ENCODE data around the gene KLHDC8B.
"Not testable (repeated sequence)": the region's sequence is repeated elsewhere in the genome, so short reads cannot be mapped to it uniquely, and the experiment has no call there.

The KLHDC8B gene

GRCh38 chr3:49213541-49213943 is 42.1 kb downstream of the KLHDC8B start:
- peaks cover 8% of the 10 kb centered on the region; the same call in 1 of the 2 replicates for H3K9me3 ChIP-seq (ENCODE audit: low read length)
- H3K4me1 ChIP-seq (ENCODE audit: insufficient read depth, low read length, severe bottlenecking), result no peaks in the 10 kb centered on the region
- H3K27me3 ChIP-seq (ENCODE audit: insufficient read depth, low read length), result no peaks in the 10 kb centered on the region
- no peak overlapping the region for H3K4me2 ChIP-seq (ENCODE audit: low read length)
- no peaks in the 10 kb centered on the region for H4K20me1 ChIP-seq (ENCODE audit: insufficient read depth, low read length)
- no peaks in the 10 kb centered on the region for H3K79me2 ChIP-seq (ENCODE audit: insufficient read depth, low read length)
- H3F3A ChIP-seq (ENCODE audit: insufficient read depth, low read length), result no peaks in the 10 kb centered on the region
- H3K9ac ChIP-seq (ENCODE audit: low read length), result no peak overlapping the region
- H3K4me3 ChIP-seq (ENCODE audit: low read depth, low read length, poor library complexity, severe bottlenecking), result no peak overlapping the region
- no peaks in the 10 kb centered on the region for H3K36me3 ChIP-seq (ENCODE audit: insufficient read depth, low read length)
- H3K27ac ChIP-seq (ENCODE audit: low read depth, low read length, poor library complexity, severe bottlenecking), result no peak overlapping the region
- H3K9me2 ChIP-seq (ENCODE audit: low read depth, low read length), result no peaks in the 10 kb centered on the region
- no peak overlapping the region for H2AFZ ChIP-seq (ENCODE audit: low read length)
- TF ChIP-seq CTCF (IDR thresholded peaks at IDR 0.05; ENCODE audit: low read length) (no peak), EZH2 (IDR thresholded peaks at IDR 0.05; ENCODE audit: borderline replicate concordance, low read length) (no peak)

- no peaks in the 10 kb centered on the region for H3K36me3 ChIP-seq (ENCODE audit: insufficient read depth, low read length)
These were observed 42.6 kb downstream of the KLHDC8B start for GRCh38 chr3:49213998-49214397.

GRCh38 chr3:49216687-49217086 is 45.3 kb downstream of the KLHDC8B start:
- not testable (repeated sequence) for H3K4me1 ChIP-seq (ENCODE audit: insufficient read depth, low read length, severe bottlenecking); H3K36me3 ChIP-seq (ENCODE audit: insufficient read depth, low read length); H3K4me2 ChIP-seq (ENCODE audit: low read length); H3K4me3 ChIP-seq (ENCODE audit: low read depth, low read length, poor library complexity, severe bottlenecking); H4K20me1 ChIP-seq (ENCODE audit: insufficient read depth, low read length); H2AFZ ChIP-seq (ENCODE audit: low read length); H3K27me3 ChIP-seq (ENCODE audit: insufficient read depth, low read length); H3K79me2 ChIP-seq (ENCODE audit: insufficient read depth, low read length); H3K27ac ChIP-seq (ENCODE audit: low read depth, low read length, poor library complexity, severe bottlenecking); H3F3A ChIP-seq (ENCODE audit: insufficient read depth, low read length); H3K9me2 ChIP-seq (ENCODE audit: low read depth, low read length); H3K9ac ChIP-seq (ENCODE audit: low read length); H3K9me3 ChIP-seq (ENCODE audit: low read length)

More at GRCh38 chr3:49213998-49214397, 42.6 kb downstream of the KLHDC8B start:
- no peak overlapping the region for H3K27ac ChIP-seq (ENCODE audit: low read depth, low read length, poor library complexity, severe bottlenecking)
- no peak overlapping the region for H3K9ac ChIP-seq (ENCODE audit: low read length)
- H3F3A ChIP-seq (ENCODE audit: insufficient read depth, low read length), result no peaks in the 10 kb centered on the region
- H3K4me2 ChIP-seq (ENCODE audit: low read length), result no peak overlapping the region
- H3K79me2 ChIP-seq (ENCODE audit: insufficient read depth, low read length), result no peaks in the 10 kb centered on the region
- H2AFZ ChIP-seq (ENCODE audit: low read length), result no peak overlapping the region
- no peaks in the 10 kb centered on the region for H4K20me1 ChIP-seq (ENCODE audit: insufficient read depth, low read length)
- no peak overlapping the region for H3K4me3 ChIP-seq (ENCODE audit: low read depth, low read length, poor library complexity, severe bottlenecking)
- no peaks in the 10 kb centered on the region for H3K9me2 ChIP-seq (ENCODE audit: low read depth, low read length)
- H3K27me3 ChIP-seq (ENCODE audit: insufficient read depth, low read length), result no peaks in the 10 kb centered on the region
- H3K9me3 ChIP-seq (ENCODE audit: low read length), result peaks cover 8% of the 10 kb centered on the region; the same call in 1 of the 2 replicates
- TF ChIP-seq EZH2 (IDR thresholded peaks at IDR 0.05; ENCODE audit: borderline replicate concordance, low read length) (no peak), CTCF (IDR thresholded peaks at IDR 0.05; ENCODE audit: low read length) (no peak)
- no peaks in the 10 kb centered on the region for H3K4me1 ChIP-seq (ENCODE audit: insufficient read depth, low read length, severe bottlenecking)

GRCh38 chr3:49217108-49217507 is 45.7 kb downstream of the KLHDC8B start:
- H3K36me3 ChIP-seq (ENCODE audit: insufficient read depth, low read length); H3K4me2 ChIP-seq (ENCODE audit: low read length); H3K4me3 ChIP-seq (ENCODE audit: low read depth, low read length, poor library complexity, severe bottlenecking); H3K79me2 ChIP-seq (ENCODE audit: insufficient read depth, low read length); H3K4me1 ChIP-seq (ENCODE audit: insufficient read depth, low read length, severe bottlenecking); H3K9ac ChIP-seq (ENCODE audit: low read length); H3K27ac ChIP-seq (ENCODE audit: low read depth, low read length, poor library complexity, severe bottlenecking); H3F3A ChIP-seq (ENCODE audit: insufficient read depth, low read length); H2AFZ ChIP-seq (ENCODE audit: low read length); H3K9me3 ChIP-seq (ENCODE audit: low read length); H4K20me1 ChIP-seq (ENCODE audit: insufficient read depth, low read length); H3K27me3 ChIP-seq (ENCODE audit: insufficient read depth, low read length); H3K9me2 ChIP-seq (ENCODE audit: low read depth, low read length): not testable (repeated sequence)
